HFFc6 (cell line): ENCODE data around the gene EEFSEC. TPM values are rescaled to one million over a fixed set of nuclear protein-coding genes. Genes with fewer than 3 reads are reported as not detected.

Experiments
- DNase-seq: peaks from one replicate; pipeline ENCODE4 v3.0.0-alpha.2; 2018
- H3K27ac Mint-ChIP-seq: 2 replicates; pipeline ENCODE4 v1.8.0; 2020; ENCODE audit warnings: mild to moderate bottlenecking, mixed read lengths
- H3K27me3 Mint-ChIP-seq: 2 replicates; pipeline ENCODE4 v1.8.0; 2021; ENCODE audit warnings: mild to moderate bottlenecking, moderate library complexity, mixed read lengths; ENCODE audit not compliant: insufficient read depth
- H3K36me3 Mint-ChIP-seq: 2 replicates; pipeline ENCODE4 v1.8.0; 2021; ENCODE audit warnings: low read depth, mixed read lengths
- H3K4me1 Mint-ChIP-seq: 2 replicates; pipeline ENCODE4 v1.8.0; 2020; ENCODE audit warnings: low read depth, mixed read lengths
- H3K4me3 Mint-ChIP-seq: 2 replicates; pipeline ENCODE4 v1.8.0; 2020; ENCODE audit warnings: mild to moderate bottlenecking, moderate library complexity, mixed read lengths
- H3K9me3 Mint-ChIP-seq: 2 replicates; pipeline ENCODE4 v1.8.0; 2020; ENCODE audit warnings: mild to moderate bottlenecking, mixed read lengths
- total RNA-seq, 6 experiments: library from RNA; stranded (reverse); fragmentation: NEBNext Ultra II Directional; extraction: Animal tissue kit (Norgen Biotek cat#: 25700); gene quantifications; 2 replicates in 1 of 6; 3 replicates in 5 of 6; pipeline ENCODE4 v1.2.3, GENCODE V29; 2021
- TF ChIP-seq, protein P1 (sequence below): fragments of 200-600 bp; sonication (generic); IDR thresholded peaks from 2 replicates; pipeline ENCODE4 v1.5.0; 2021; ENCODE audit warnings: antibody characterized with exemption, mild to moderate bottlenecking

Gene EEFSEC
- total RNA-seq, 6 experiments from 2014 or later = 8.2 to 11.6 (median 11.0) TPM

DNA sequence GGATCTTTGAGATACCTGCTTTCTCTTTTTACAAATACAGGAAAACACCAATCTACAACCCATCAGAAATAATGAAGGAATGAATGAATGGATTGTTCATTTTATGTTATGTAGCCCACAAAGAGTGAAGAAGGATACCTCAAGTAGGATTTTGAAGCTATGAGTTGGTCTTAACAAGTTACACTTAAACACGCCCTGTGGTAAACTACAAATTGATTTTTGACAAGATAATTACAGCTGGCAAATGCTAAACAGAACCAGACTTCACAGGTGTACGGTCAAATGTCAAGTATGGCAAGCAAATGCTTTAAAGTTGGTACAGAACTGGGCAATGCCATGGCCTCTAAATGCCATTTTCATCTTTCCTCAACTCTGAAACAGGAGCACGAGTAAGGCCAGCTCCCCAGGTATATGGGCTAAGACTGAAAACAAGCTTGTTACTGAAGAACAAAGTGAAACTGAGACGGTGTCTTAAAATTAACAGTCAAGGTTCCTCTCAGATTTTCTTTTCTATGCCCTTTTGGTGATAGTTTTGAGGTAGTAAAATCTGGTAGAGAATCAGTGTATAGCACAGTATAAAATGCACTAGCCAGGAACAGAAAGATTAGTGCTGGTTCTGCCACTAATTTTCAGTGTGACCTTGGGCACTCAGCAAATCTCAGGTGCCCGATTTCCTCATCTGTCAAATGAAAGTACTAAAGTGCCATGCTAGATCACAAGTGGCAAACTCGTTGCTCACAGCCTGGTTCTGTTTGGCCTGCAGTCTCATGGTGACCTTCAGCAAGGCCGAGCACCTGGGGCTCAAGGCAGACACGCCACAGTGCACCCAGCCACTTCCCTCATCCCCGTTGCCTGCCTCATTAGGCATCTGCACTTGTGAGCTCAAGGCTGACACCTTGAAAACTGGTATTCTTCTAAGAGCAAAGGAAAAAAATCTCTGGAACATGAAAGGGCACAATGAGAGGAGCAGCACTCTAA, 39.2 kb upstream of the EEFSEC start:
- H3K4me3 Mint-ChIP-seq = no peak overlapping the region
- H3K27me3 Mint-ChIP-seq = no peaks in the 10 kb centered on the region; the same call in 1 of the 2 replicates
- no peaks in the 10 kb centered on the region for H3K9me3 Mint-ChIP-seq
- TF ChIP-seq, protein P1, sequence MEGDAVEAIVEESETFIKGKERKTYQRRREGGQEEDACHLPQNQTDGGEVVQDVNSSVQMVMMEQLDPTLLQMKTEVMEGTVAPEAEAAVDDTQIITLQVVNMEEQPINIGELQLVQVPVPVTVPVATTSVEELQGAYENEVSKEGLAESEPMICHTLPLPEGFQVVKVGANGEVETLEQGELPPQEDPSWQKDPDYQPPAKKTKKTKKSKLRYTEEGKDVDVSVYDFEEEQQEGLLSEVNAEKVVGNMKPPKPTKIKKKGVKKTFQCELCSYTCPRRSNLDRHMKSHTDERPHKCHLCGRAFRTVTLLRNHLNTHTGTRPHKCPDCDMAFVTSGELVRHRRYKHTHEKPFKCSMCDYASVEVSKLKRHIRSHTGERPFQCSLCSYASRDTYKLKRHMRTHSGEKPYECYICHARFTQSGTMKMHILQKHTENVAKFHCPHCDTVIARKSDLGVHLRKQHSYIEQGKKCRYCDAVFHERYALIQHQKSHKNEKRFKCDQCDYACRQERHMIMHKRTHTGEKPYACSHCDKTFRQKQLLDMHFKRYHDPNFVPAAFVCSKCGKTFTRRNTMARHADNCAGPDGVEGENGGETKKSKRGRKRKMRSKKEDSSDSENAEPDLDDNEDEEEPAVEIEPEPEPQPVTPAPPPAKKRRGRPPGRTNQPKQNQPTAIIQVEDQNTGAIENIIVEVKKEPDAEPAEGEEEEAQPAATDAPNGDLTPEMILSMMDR = no peak
- DNase-seq = no peak
- H3K4me1 Mint-ChIP-seq = peaks cover 42% of the 10 kb centered on the region
- peaks cover 43% of the 10 kb centered on the region for H3K36me3 Mint-ChIP-seq
- H3K27ac Mint-ChIP-seq = no peak overlapping the region

GRCh38 chr3:128122013-128122412, 31.3 kb upstream of the EEFSEC start:
- H3K9me3 Mint-ChIP-seq = no peaks in the 10 kb centered on the region
- no peak for DNase-seq
- H3K4me3 Mint-ChIP-seq = peak overlapping the region; percentile 99
- peaks cover 22% of the 10 kb centered on the region for H3K36me3 Mint-ChIP-seq
- TF ChIP-seq, protein P1 = no peak
- peaks cover 44% of the 10 kb centered on the region for H3K4me1 Mint-ChIP-seq
- H3K27ac Mint-ChIP-seq = no peak overlapping the region
- no peaks in the 10 kb centered on the region for H3K27me3 Mint-ChIP-seq

DNA sequence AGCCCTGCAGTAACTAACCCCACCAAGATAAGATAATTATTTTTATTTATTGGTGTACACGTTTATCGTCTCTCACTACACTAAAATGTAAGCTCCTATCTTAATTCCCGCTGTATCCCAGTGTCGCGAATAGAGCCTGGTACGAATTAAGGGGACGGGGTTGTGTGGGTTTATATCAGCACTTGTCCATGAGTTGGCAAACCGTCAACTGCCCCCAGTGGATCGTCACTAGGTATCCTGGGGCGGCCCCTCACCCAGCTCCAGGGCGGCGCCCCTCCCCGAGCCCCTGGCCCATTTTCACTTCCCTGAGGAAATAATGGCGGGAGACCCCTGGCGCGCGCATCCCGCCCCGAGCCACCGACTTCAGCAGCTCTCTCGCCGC, 30.1 kb upstream of the EEFSEC start:
- peaks cover 14% of the 10 kb centered on the region for H3K36me3 Mint-ChIP-seq
- H3K27ac Mint-ChIP-seq = peak overlapping the region; percentile 98
- peak overlapping the region; percentile 99 for H3K4me3 Mint-ChIP-seq
- DNase-seq = no peak
- no peaks in the 10 kb centered on the region for H3K9me3 Mint-ChIP-seq
- TF ChIP-seq, protein P1 = no peak
- H3K4me1 Mint-ChIP-seq = peaks cover 50% of the 10 kb centered on the region
- no peaks in the 10 kb centered on the region for H3K27me3 Mint-ChIP-seq

- Mint-ChIP-seq H3K4me1 (peaks cover 45% of the 10 kb centered on the region), H3K27ac (peak within 1 kb of the TSS; percentile 98), H3K9me3 (no peaks in the 10 kb centered on the region), H3K4me3 (peak within 1 kb of the TSS; percentile 99), H3K27me3 (no peaks in the 10 kb centered on the region), H3K36me3 (peaks cover 14% of the 10 kb centered on the region)
- TF ChIP-seq, protein P1 = no peak
- peak; percentile 98 for DNase-seq
Observed at GRCh38 chr3:128123538-128124368, 29.5 kb upstream of the EEFSEC start, which contains the start of gene RUVBL1. RUVBL1 (minus strand) TSS chr3:128123812; CDS start chr3:128123724, 88 bp downstream.

GRCh38 chr3:128127236-128127635, 26.0 kb upstream of the EEFSEC start:
- Mint-ChIP-seq H3K4me1 (peaks cover 28% of the 10 kb centered on the region), H3K36me3 (peaks cover under 1% of the 10 kb centered on the region; the same call in 1 of the 2 replicates), H3K9me3 (no peaks in the 10 kb centered on the region), H3K4me3 (no peak overlapping the region), H3K27me3 (no peaks in the 10 kb centered on the region; the same call in 1 of the 2 replicates), H3K27ac (no peak overlapping the region)
- no peak for DNase-seq
- TF ChIP-seq, protein P1 = no peak
